Duodenal mucosa (tissue), 2 donors: ENCODE data around the gene POLE3.
"Not testable (repeated sequence)": the region's sequence is repeated elsewhere in the genome, so short reads cannot be mapped to it uniquely, and the experiment has no call there.

Experiments
- H3K27ac ChIP-seq: one replicate; pipeline ENCODE4 v1.7.0; 2013; ENCODE audit warnings: low read depth, low read length
- H3K27me3 ChIP-seq, 2 donors: one replicate each; pipeline ENCODE4 v1.7.0; 2013; ENCODE audit warnings: low read length in 2 of 2, control low read depth in 1 of 2; ENCODE audit not compliant: insufficient read depth in 2 of 2, control insufficient read depth in 1 of 2
- H3K36me3 ChIP-seq, 2 donors: one replicate each; pipeline ENCODE4 v1.7.0; 2013; ENCODE audit warnings: low read length in 2 of 2, control low read depth in 1 of 2; ENCODE audit not compliant: insufficient read depth in 2 of 2, control insufficient read depth in 1 of 2
- H3K4me1 ChIP-seq, 2 donors: one replicate each; pipeline ENCODE4 v1.7.0; 2013; ENCODE audit warnings: low read length in 2 of 2, control low read depth in 1 of 2; ENCODE audit not compliant: insufficient read depth in 2 of 2, control insufficient read depth in 1 of 2
- H3K4me3 ChIP-seq, 2 donors: one replicate each; pipeline ENCODE4 v1.7.0; 2013; ENCODE audit warnings: low read length in 2 of 2, low read depth in 1 of 2
- H3K9ac ChIP-seq, 2 donors: one replicate each; pipeline ENCODE4 v1.7.0; 2013; ENCODE audit warnings: low read length in 2 of 2, low read depth in 1 of 2
- H3K9me3 ChIP-seq, 2 donors: one replicate each; pipeline ENCODE4 v1.7.0; 2013; ENCODE audit warnings: low read length in 2 of 2, control low read depth in 1 of 2; ENCODE audit not compliant: control insufficient read depth in 1 of 2

Gene POLE3

GRCh38 chr9:113379829-113380210, 30.7 kb downstream of the POLE3 start:
- H3K9me3 ChIP-seq, H3K27me3 ChIP-seq, H3K4me3 ChIP-seq, H3K36me3 ChIP-seq, H3K27ac ChIP-seq, H3K9ac ChIP-seq: not testable (repeated sequence)
- H3K4me1 ChIP-seq: peaks cover 29 to 34% of the 10 kb centered on the region in 2 donors

- not testable (repeated sequence) for H3K36me3 ChIP-seq, H3K9me3 ChIP-seq, H3K9ac ChIP-seq, H3K27me3 ChIP-seq, H3K27ac ChIP-seq
- H3K4me1 ChIP-seq: peaks cover 31 to 38% of the 10 kb centered on the region in 2 donors
- peak overlapping the region in 1 of 2 donors; percentile 32 for H3K4me3 ChIP-seq
These were observed 31.2 kb downstream of the POLE3 start for GRCh38 chr9:113379094-113379828.

GRCh38 chr9:113376634-113377567, 33.6 kb downstream of the POLE3 start, which contains the start of gene HDHD3:
TSS of gene HDHD3 (minus strand) at chr9:113376986. CDS start at chr9:113374354, 2,632 bp downstream.
- peaks cover 19 to 32% of the 10 kb centered on the region in 2 donors for H3K36me3 ChIP-seq
- H3K9ac ChIP-seq: peak within 1 kb of the TSS; percentile 83 to 89
- no peaks in the 10 kb centered on the region for H3K27me3 ChIP-seq
- H3K4me1 ChIP-seq: peaks cover 49 to 61% of the 10 kb centered on the region in 2 donors
- peak within 1 kb of the TSS; percentile 83 to 88 for H3K4me3 ChIP-seq
- no peaks in the 10 kb centered on the region for H3K9me3 ChIP-seq
- H3K27ac ChIP-seq: peak within 1 kb of the TSS; percentile 90

GRCh38 chr9:113375057-113376023, 35.1 kb downstream of the POLE3 start:
- Histone ChIP-seq H3K27me3 (no peaks in the 10 kb centered on the region), H3K4me1 (peaks cover 40 to 56% of the 10 kb centered on the region in 2 donors), H3K27ac (peak overlapping the region; percentile 51), H3K9ac (peak overlapping the region; percentile 44 to 64), H3K36me3 (peaks cover 19 to 33% of the 10 kb centered on the region in 2 donors), H3K9me3 (no peaks in the 10 kb centered on the region), H3K4me3 (peak overlapping the region; percentile 65 to 88)

GRCh38 chr9:113373676-113374392, 36.6 kb downstream of the POLE3 start:
- H3K4me1 ChIP-seq: peaks cover 35 to 49% of the 10 kb centered on the region in 2 donors
- H3K9me3 ChIP-seq: no peaks in the 10 kb centered on the region
- peak overlapping the region; percentile 29 to 39 for H3K9ac ChIP-seq
- H3K36me3 ChIP-seq: peaks cover 19 to 33% of the 10 kb centered on the region in 2 donors
- no peaks in the 10 kb centered on the region for H3K27me3 ChIP-seq
- H3K4me3 ChIP-seq: peak overlapping the region; percentile 43 to 53
- no peak overlapping the region for H3K27ac ChIP-seq

- H3K9ac ChIP-seq: peak overlapping the region; percentile 22 to 39
- no peak overlapping the region for H3K27ac ChIP-seq
- H3K4me3 ChIP-seq: peak overlapping the region; percentile 43 to 53
- H3K9me3 ChIP-seq: no peaks in the 10 kb centered on the region
- peaks cover 31 to 45% of the 10 kb centered on the region in 2 donors for H3K4me1 ChIP-seq
- no peaks in the 10 kb centered on the region for H3K27me3 ChIP-seq
- peaks cover 22 to 33% of the 10 kb centered on the region in 2 donors for H3K36me3 ChIP-seq
These were observed 37.2 kb downstream of the POLE3 start for GRCh38 chr9:113373256-113373655.

GRCh38 chr9:113372059-113372458, 38.4 kb downstream of the POLE3 start:
- peaks cover 23 to 33% of the 10 kb centered on the region in 2 donors for H3K36me3 ChIP-seq
- H3K9me3 ChIP-seq: no peaks in the 10 kb centered on the region
- H3K27me3 ChIP-seq: no peaks in the 10 kb centered on the region
- no peak overlapping the region for H3K27ac ChIP-seq
- H3K4me3 ChIP-seq: no peak overlapping the region
- H3K9ac ChIP-seq: no peak overlapping the region
- peaks cover 31 to 41% of the 10 kb centered on the region in 2 donors for H3K4me1 ChIP-seq

- H3K9me3 ChIP-seq: no peaks in the 10 kb centered on the region
- no peak overlapping the region for H3K9ac ChIP-seq
- no peak overlapping the region for H3K4me3 ChIP-seq
- H3K27me3 ChIP-seq: no peaks in the 10 kb centered on the region
- H3K4me1 ChIP-seq: peaks cover 31 to 40% of the 10 kb centered on the region in 2 donors
- no peak overlapping the region for H3K27ac ChIP-seq
- peaks cover 23 to 33% of the 10 kb centered on the region in 2 donors for H3K36me3 ChIP-seq
These were observed 39.6 kb downstream of the POLE3 start for GRCh38 chr9:113370806-113371325.

GRCh38 chr9:113369855-113370140, 40.7 kb downstream of the POLE3 start:
- no peak overlapping the region for H3K27ac ChIP-seq
- H3K4me1 ChIP-seq: peaks cover 23 to 29% of the 10 kb centered on the region in 2 donors
- H3K36me3 ChIP-seq: peaks cover 23 to 27% of the 10 kb centered on the region in 2 donors
- H3K9me3 ChIP-seq: no peaks in the 10 kb centered on the region
- H3K4me3 ChIP-seq: no peak overlapping the region
- no peaks in the 10 kb centered on the region for H3K27me3 ChIP-seq
- no peak overlapping the region for H3K9ac ChIP-seq
